GM18909 (cell line): Measurements from ENCODE around the gene HMG20A.

Experiments
- ATAC-seq: cut with Tn5 transposase; IDR thresholded peaks from one replicate; pipeline ENCODE4 v1.9.1; 2021; ENCODE audit warnings: mild to moderate bottlenecking; ENCODE audit not compliant: unreplicated experiment, poor library complexity

Gene HMG20A

DNA sequence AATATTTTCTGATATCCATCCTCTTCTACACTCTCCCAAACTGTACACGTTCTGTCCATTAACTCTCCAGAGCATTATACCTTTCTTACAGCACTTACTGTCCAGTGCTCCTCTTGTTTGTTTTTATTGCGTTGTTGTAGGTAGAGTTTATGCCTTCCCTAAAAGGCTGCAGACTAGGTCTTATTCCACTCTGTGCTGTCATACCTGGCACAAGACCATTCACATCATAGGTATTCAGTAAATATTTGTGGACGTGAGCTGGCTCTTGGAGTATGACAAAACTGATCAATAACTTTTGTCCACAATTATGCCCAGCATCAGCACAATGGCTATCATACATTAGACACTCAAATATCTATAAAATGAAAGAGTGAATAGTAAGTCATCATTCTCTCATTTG is 4.4 kb downstream of the HMG20A start:
- no peak for ATAC-seq

DNA sequence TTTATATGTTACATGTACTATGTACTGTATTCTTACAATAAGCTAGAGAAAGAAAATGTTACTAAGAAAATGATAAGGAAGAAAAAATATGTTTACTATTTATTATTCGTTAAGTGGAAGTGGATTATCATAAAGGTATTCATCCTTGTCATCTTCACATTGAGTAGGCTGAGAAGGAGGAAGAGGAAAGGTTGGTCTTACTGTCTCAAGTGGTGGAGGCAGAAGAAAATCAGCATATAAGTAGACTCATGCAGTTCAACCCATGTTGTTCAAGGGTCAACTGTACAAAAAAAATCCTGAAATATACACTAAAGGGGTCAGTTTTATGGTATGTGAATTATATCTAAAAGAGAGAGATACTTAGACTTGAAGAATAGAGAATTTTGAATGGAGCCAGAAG is 5.7 kb downstream of the HMG20A start:
- no peak for ATAC-seq

DNA sequence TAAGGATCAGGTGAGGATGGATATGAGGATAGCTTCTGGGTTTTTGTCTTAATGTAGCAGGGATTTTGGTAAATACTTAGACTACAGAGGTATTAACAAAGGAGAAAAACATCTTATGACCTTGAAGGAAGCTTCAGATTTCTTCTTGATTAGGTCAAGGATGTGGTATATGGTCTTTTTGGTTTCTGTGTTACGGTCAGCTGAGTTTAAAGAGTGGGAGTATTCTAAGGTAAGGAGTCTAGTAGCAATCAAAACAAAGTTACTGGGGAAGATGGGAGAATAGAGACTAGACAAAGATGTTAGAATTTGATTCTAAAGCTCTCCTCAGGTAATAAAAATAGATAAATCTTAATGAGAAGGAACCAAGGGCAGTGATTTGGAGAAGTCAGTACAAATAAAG is 6.2 kb downstream of the HMG20A start:
- ATAC-seq = no peak

- ATAC-seq = no peak
Observed at GRCh38 chr15:77430213-77430612, 9.5 kb downstream of the HMG20A start.

- ATAC-seq = no peak
Observed at GRCh38 chr15:77430652-77431051, 10.0 kb downstream of the HMG20A start.

DNA sequence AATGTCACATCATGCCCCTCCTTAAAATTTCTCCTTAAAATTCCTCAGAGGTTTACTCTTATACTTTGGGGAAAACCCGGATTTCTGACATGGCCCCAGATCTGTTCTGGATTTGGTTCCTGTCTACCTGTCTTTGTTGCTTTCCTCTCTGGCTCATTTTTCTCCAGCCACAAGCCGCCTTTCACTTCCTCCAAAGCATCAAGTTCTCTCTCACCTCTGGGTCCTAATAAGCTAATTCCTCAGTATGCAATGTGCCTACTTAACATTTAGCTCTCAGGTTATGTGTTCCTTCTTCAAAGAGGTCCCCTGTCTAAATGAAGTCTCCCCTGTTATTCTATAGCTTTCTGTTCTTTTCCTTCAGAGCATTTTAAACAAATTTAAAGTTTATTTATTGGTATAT is 16.1 kb downstream of the HMG20A start:
- no peak for ATAC-seq

- ATAC-seq = no peak
Observed at GRCh38 chr15:77437264-77437663, 16.6 kb downstream of the HMG20A start.

- ATAC-seq = peak; percentile 68
Observed at GRCh38 chr15:77440378-77440999, 19.8 kb downstream of the HMG20A start.

GRCh38 chr15:77446840-77447390 is 26.2 kb downstream of the HMG20A start:
- ATAC-seq = no peak

GRCh38 chr15:77454265-77454664 is 33.6 kb downstream of the HMG20A start:
- ATAC-seq = no peak

DNA sequence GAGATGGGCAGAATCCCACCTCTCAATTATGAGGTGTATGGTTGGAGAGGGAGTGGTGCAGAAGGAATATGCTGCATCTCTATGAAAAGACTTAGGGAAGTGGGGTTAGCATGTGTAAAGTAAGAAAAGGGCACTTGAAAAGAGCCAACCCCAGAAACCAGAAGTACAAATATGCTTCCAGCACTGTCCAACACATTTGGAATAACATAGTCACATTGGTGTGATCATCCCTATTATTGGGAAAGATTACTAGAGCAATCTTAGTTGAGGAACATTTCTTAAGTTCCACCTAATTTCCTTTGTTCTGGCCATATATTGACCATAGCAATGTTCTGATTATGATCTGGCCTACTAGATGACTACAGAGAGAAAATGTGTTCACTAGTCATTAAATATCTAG is 34.3 kb downstream of the HMG20A start:
- no peak for ATAC-seq

GRCh38 chr15:77455696-77456321 is 35.1 kb downstream of the HMG20A start:
- no peak for ATAC-seq

DNA sequence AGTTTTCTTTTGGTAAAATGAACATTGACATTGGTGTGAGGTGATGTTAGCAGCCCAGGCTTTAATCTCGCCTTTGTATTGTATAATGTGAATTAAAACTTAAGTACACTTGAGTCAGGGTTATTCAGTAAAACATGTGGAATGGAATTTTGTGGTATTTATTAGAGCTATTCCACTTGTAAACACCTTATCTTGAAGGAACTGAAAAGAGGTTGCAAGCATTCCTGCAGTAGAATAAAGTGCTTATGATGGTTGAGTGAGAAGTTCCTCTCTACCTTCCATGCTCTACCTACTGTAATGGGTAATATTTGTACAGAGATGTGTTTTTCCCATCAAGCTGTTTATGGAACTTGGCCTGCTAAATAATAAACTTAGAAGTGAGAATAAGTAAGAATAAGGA is 36.1 kb downstream of the HMG20A start:
- ATAC-seq = no peak

GRCh38 chr15:77457191-77457904 is 36.7 kb downstream of the HMG20A start:
- ATAC-seq = no peak

DNA sequence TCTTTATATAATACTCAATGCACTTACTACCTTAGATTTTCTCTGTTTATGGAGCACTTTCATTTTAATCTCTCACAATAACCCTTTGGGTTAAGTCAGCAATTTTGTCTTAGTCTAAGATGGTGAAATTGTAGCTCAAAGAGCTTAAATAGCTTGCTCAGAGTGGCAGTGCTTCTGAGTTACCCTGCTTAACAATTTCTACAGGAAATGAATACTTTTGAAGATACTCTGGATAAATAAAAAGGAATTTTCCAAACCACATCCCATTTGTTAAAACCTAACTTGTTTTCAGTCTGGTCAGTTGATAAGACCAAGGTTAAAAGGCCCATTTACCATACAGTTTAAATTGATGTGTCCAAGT is 37.2 kb downstream of the HMG20A start:
- ATAC-seq = no peak

- ATAC-seq = no peak
Observed at GRCh38 chr15:77459031-77459430, 38.3 kb downstream of the HMG20A start.

- ATAC-seq = no peak
Observed at GRCh38 chr15:77461486-77461885, 40.8 kb downstream of the HMG20A start.

DNA sequence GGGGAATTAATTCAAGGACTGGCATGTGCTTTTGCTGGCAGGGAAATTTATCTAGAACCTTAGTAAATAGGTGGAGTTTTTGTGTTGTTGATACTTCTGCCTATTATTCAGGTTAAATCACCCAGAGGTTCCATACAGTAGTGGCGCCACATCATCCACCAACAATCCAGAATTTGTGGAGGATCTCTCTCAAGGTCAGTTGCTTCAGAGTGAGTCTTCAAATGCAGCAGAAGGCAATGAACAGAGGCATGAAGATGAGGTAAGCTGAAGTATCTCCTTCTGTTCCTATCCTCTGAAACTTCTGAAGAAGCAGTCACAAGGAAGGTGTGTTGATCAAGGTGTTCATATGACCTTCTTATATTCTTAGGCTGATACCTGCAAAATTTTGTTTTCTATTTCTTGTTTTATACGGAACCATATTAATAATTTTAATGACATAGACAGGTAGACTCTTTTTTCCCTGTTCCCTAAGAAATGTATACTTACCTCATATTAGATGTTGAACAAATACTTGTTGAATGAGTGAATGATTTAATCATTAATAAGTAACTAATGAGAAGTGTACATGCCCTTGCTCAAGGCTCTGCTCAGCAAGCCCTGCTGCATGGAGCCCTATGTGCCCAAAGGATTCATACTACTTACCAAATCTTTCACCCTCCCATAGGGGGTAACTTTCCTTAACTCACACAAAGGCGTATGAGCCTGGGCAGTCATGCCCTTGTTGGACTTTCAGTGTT is 43.6 kb downstream of the HMG20A start:
- no peak for ATAC-seq

DNA sequence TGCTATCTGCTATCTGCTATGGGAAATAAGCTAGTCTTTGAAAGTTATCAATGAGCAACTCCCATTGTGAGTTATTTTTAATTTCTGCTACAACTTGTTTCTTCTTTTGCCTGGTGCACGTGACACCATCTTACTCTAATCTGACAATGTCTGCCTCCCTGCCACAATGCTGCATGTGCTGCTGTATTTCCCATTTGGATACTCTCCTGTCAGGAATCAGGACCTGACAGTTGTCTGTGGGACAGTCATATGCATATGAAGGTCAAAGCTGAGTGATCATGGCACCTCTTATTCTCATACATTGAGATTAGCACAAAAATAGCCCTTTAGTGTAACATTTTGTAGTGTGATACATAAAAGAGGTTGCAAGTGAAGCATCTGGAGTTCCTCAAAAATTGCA is 45.8 kb downstream of the HMG20A start:
- ATAC-seq = no peak

DNA sequence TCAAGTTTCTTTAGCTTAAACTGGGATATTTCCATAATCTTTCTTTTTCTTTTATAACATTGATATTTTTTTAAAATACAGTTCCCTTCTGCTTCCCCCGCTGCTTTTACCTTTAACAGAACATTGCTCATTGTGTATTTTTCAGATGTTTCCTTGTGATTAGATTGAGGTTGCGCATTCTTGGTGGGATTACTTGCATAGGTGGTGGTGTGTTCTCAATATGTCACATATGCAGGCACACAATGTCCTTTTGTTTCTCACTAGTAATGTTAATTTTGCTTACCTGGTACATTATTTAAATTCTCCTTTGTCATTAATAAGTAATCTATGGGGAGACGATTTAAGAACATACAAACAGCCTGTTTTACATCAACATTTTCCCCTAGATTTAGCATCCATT is 48.2 kb downstream of the HMG20A start:
- ATAC-seq = no peak

DNA sequence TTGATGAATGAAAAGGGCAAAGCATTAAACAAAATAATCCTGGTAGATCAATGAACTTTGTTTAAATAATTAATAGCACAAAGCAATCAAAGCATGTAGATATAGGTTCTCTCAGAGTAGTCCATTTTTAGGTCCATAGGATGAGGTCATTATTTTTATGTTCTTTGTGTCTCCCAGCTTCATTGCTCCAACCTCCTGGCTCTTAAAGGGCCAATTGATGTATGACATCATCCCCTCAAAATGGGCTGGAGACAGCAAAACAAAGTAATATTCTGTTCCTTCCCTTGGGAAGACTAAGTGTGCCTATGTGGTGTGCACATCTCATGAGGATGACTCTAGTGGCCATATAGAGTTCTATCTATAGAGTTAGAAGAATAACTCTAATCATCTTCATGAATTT is 49.5 kb downstream of the HMG20A start:
- ATAC-seq = no peak
